H9 (cell line): ENCODE data around the gene NKX2-3. TPM values are rescaled to one million over a fixed set of nuclear protein-coding genes. Genes with fewer than 3 reads are reported as not detected.

ENCODE experiments used
- DNase-seq: peaks from one replicate; pipeline ENCODE4 v3.0.0-alpha.2; 2017
- H2AFZ ChIP-seq: one replicate; pipeline ENCODE4 v1.6.1; 2013; ENCODE audit warnings: mild to moderate bottlenecking, low read length, control low read depth, moderate library complexity
- H2AK5ac ChIP-seq: 2 replicates; pipeline ENCODE4 v1.6.1; 2013; ENCODE audit warnings: low read length, control low read depth, mixed read lengths; ENCODE audit not compliant: insufficient read length
- H2BK120ac ChIP-seq: one replicate; pipeline ENCODE4 v1.6.1; 2013; ENCODE audit warnings: low read depth, mild to moderate bottlenecking, low read length, control low read depth, inconsistent platforms; ENCODE audit not compliant: poor library complexity, severe bottlenecking
- H2BK12ac ChIP-seq: 2 replicates; pipeline ENCODE4 v1.6.1; 2013; ENCODE audit warnings: low read length, control low read depth, mixed read lengths, low read depth; ENCODE audit not compliant: insufficient read length
- H2BK15ac ChIP-seq: 2 replicates; pipeline ENCODE4 v1.6.1; 2013; ENCODE audit warnings: low read depth, low read length, control low read depth
- H2BK20ac ChIP-seq: one replicate; pipeline ENCODE4 v1.6.1; 2013; ENCODE audit warnings: low read depth, mild to moderate bottlenecking, low read length, control low read depth, inconsistent platforms; ENCODE audit not compliant: poor library complexity, severe bottlenecking
- H2BK5ac ChIP-seq: 2 replicates; pipeline ENCODE4 v1.6.1; 2013; ENCODE audit warnings: low read length, control low read depth, mixed read lengths; ENCODE audit not compliant: insufficient read length
- H3K14ac ChIP-seq: 2 replicates; pipeline ENCODE4 v1.6.1; 2013; ENCODE audit warnings: low read length, control low read depth; ENCODE audit not compliant: insufficient read depth
- H3K18ac ChIP-seq: 2 replicates; pipeline ENCODE4 v1.6.1; 2013; ENCODE audit warnings: low read depth, mild to moderate bottlenecking, mixed read lengths, low read length, control low read depth; ENCODE audit not compliant: insufficient read length
- H3K23ac ChIP-seq: 2 replicates; pipeline ENCODE4 v1.6.1; 2013; ENCODE audit warnings: low read length, control low read depth, mixed read lengths, low read depth; ENCODE audit not compliant: insufficient read length
- H3K23me2 ChIP-seq: 2 replicates; pipeline ENCODE4 v1.6.1; 2013; ENCODE audit warnings: low read depth, mild to moderate bottlenecking, mixed read lengths, low read length, control low read depth; ENCODE audit not compliant: insufficient read length, poor library complexity, severe bottlenecking
- H3K27ac ChIP-seq: 2 replicates; pipeline ENCODE4 v1.5.1; 2013; ENCODE audit warnings: low read length, control low read depth, mixed read lengths, low read depth; ENCODE audit not compliant: insufficient read length
- H3K27me3 ChIP-seq: 2 replicates; pipeline ENCODE4 v1.6.1; 2013; ENCODE audit warnings: low read length, control low read depth, inconsistent platforms; ENCODE audit not compliant: insufficient read depth
- H3K4ac ChIP-seq: 2 replicates; pipeline ENCODE4 v1.6.1; 2013; ENCODE audit warnings: low read depth, mild to moderate bottlenecking, control low read depth, inconsistent platforms, low read length, moderate library complexity
- H3K4me1 ChIP-seq: 2 replicates; pipeline ENCODE4 v1.6.1; 2013; ENCODE audit warnings: low read length, control low read depth, inconsistent platforms; ENCODE audit not compliant: insufficient read depth
- H3K4me2 ChIP-seq: 2 replicates; pipeline ENCODE4 v1.6.1; 2013; ENCODE audit warnings: low read length, control low read depth, mixed read lengths; ENCODE audit not compliant: insufficient read length, insufficient read depth
- H3K56ac ChIP-seq: 2 replicates; pipeline ENCODE4 v1.6.1; 2013; ENCODE audit warnings: low read depth, mild to moderate bottlenecking, mixed read lengths, low read length, control low read depth; ENCODE audit not compliant: insufficient read length
- H3K79me1 ChIP-seq: 2 replicates; pipeline ENCODE4 v1.6.1; 2013; ENCODE audit warnings: low read depth, mild to moderate bottlenecking, moderate library complexity, low read length, control low read depth, inconsistent platforms; ENCODE audit not compliant: insufficient read depth, poor library complexity, severe bottlenecking
- H3K79me2 ChIP-seq: 2 replicates; pipeline ENCODE4 v1.6.1; 2013; ENCODE audit warnings: low read length, control low read depth, inconsistent platforms; ENCODE audit not compliant: insufficient read depth
- H3K9ac ChIP-seq: 2 replicates; pipeline ENCODE4 v1.6.1; 2013; ENCODE audit warnings: low read length, control low read depth, mixed read lengths; ENCODE audit not compliant: insufficient read length; ENCODE audit errors: extremely low read depth
- H3K9me3 ChIP-seq: one replicate; pipeline ENCODE4 v1.6.1; 2013; ENCODE audit warnings: low read depth, low read length, inconsistent platforms; ENCODE audit not compliant: control insufficient read depth
- H3T11ph ChIP-seq: one replicate; pipeline ENCODE4 v1.6.1; 2013; ENCODE audit warnings: mild to moderate bottlenecking, low read length, control low read depth, inconsistent platforms
- H4K20me1 ChIP-seq: one replicate; pipeline ENCODE4 v1.6.1; 2013; ENCODE audit not compliant: control insufficient read depth, insufficient read length, insufficient read depth
- H4K5ac ChIP-seq: 2 replicates; pipeline ENCODE4 v1.6.1; 2013; ENCODE audit warnings: low read depth, mild to moderate bottlenecking, mixed read lengths, low read length, control low read depth; ENCODE audit not compliant: insufficient read length
- H4K8ac ChIP-seq: replicated peaks from 2 replicates; pipeline ENCODE4 v1.6.1; 2013; ENCODE audit warnings: low read length, control low read depth, mixed read lengths, low read depth; ENCODE audit not compliant: insufficient read length
- H4K91ac ChIP-seq: 2 replicates; pipeline ENCODE4 v1.6.1; 2013; ENCODE audit warnings: low read depth, mild to moderate bottlenecking, moderate library complexity, mixed read lengths, low read length, control low read depth; ENCODE audit not compliant: insufficient read length
- H3K27ac Mint-ChIP-seq, 3 experiments: 2 replicates in 2 of 3; 3 replicates in 1 of 3; pipeline ENCODE4 v1.8.0; 2020 to 2021; ENCODE audit warnings: mixed read lengths in 3 of 3, mild to moderate bottlenecking in 1 of 3, moderate library complexity in 1 of 3
- H3K27me3 Mint-ChIP-seq: 2 replicates; pipeline ENCODE4 v1.8.0; 2021; ENCODE audit warnings: low read depth, mild to moderate bottlenecking, moderate library complexity, mixed read lengths
- H3K36me3 Mint-ChIP-seq, 3 experiments: 2 replicates in 2 of 3; 3 replicates in 1 of 3; pipeline ENCODE4 v1.8.0; 2020 to 2021; ENCODE audit warnings: low read depth in 3 of 3, mixed read lengths in 3 of 3; ENCODE audit not compliant: insufficient read depth in 1 of 3
- H3K4me1 Mint-ChIP-seq, 2 experiments: 2 replicates each; pipeline ENCODE4 v1.8.0; 2020; ENCODE audit warnings: mixed read lengths in 2 of 2
- H3K4me3 Mint-ChIP-seq, 2 experiments: 2 replicates in 1 of 2; 3 replicates in 1 of 2; pipeline ENCODE4 v1.8.0; 2020 to 2021; ENCODE audit warnings: mild to moderate bottlenecking in 2 of 2, mixed read lengths in 2 of 2, moderate library complexity in 1 of 2
- H3K9me3 Mint-ChIP-seq, 2 experiments: 2 replicates in 1 of 2; 3 replicates in 1 of 2; pipeline ENCODE4 v1.8.0; 2020; ENCODE audit warnings: mild to moderate bottlenecking in 2 of 2, mixed read lengths in 2 of 2, moderate library complexity in 1 of 2
- CTCF ChIP-seq: fragments of 200-600 bp; sonication (generic); conservative IDR thresholded peaks from 3 replicates; pipeline ENCODE4 v1.8.0; 2021; ENCODE audit warnings: antibody characterized with exemption, mild to moderate bottlenecking
- WGBS: extraction: QIAGEN DNeasy Blood & Tissue Kit; methylation state at CpG from one replicate; pipeline ENCODE4 v1.1.7; 2013; ENCODE audit warnings: missing lambda C conversion rate, low lambda C conversion rate, mixed read lengths; ENCODE audit not compliant: insufficient read length; ENCODE audit errors: extremely low coverage; 5-methylcytosine and 5-hydroxymethylcytosine counted together
- total RNA-seq: library from RNA; stranded (reverse); gene quantifications from 2 replicates; pipeline ENCODE4 v1.2.1, GENCODE V29; 2021

NKX2-3 gene
- total RNA-seq, 1 experiment from 2014 or later, result not detected

- Histone ChIP-seq H2BK15ac (no peak overlapping the region), H3T11ph (no peak overlapping the region), H4K20me1 (no peaks in the 10 kb centered on the region), H2BK20ac (no peak overlapping the region), H4K91ac (no peak overlapping the region), H3K18ac (no peak overlapping the region), H2BK12ac (no peak overlapping the region), H3K27ac (no peak overlapping the region), H3K4me2 (no peak overlapping the region), H3K23ac (no peak overlapping the region), H3K79me2 (no peaks in the 10 kb centered on the region), H2AFZ (no peak overlapping the region), H4K5ac (no peak overlapping the region), H4K8ac (no peak overlapping the region), H3K79me1 (no peaks in the 10 kb centered on the region), H3K4ac (no peak overlapping the region), H3K56ac (no peak overlapping the region), H2BK5ac (no peak overlapping the region), H3K14ac (no peak overlapping the region), H2BK120ac (no peak overlapping the region), H3K27me3 (peaks cover 88% of the 10 kb centered on the region), H3K9ac (no peak overlapping the region), H3K4me1 (no peaks in the 10 kb centered on the region; the same call in 1 of the 2 replicates), H2AK5ac (no peak overlapping the region), H3K9me3 (no peaks in the 10 kb centered on the region), H3K23me2 (peaks cover 11% of the 10 kb centered on the region)
- DNase-seq, result no peak
- Mint-ChIP-seq H3K4me3 (no peak overlapping the region), H3K36me3 (no peaks in the 10 kb centered on the region; a peak in 1 of 7 replicates), H3K27me3 (peaks cover 98% of the 10 kb centered on the region), H3K27ac (no peak overlapping the region), H3K4me1 (peaks cover 25 to 57% of the 10 kb centered on the region in 2 experiments), H3K9me3 (no peaks in the 10 kb centered on the region; a peak in 2 of 5 replicates)
- WGBS, result no CpG with 5 or more reads among the region's 6 CpGs
- no peak for TF ChIP-seq CTCF
Observed at GRCh38 chr10:99539120-99539519, 6.4 kb downstream of the NKX2-3 start.
